ENCODE measurements around the gene DNAJB9. TPM values are rescaled to one million over a fixed set of nuclear protein-coding genes. Genes with fewer than 3 reads are reported as not detected.

DNAJB9 gene
- total RNA-seq, 2 experiments from 2014 or later: 8.2 TPM

- Mint-ChIP-seq H3K27ac (no peak overlapping the region), H3K4me1 (ENCODE audit: low read depth) (no peaks in the 10 kb centered on the region), H3K9me3 (no peaks in the 10 kb centered on the region), H3K4me3 (no peak overlapping the region), H3K36me3 (ENCODE audit: low read depth) (no peaks in the 10 kb centered on the region), H3K27me3 (ENCODE audit: low read depth) (no peaks in the 10 kb centered on the region)
- CTCF ChIA-PET: interaction anchor here (1.4 kb wide), 1 partner anchor 9 kb away, joined by 4 read pairs; no protein-coding TSS in a partner anchor
- DNase-seq: no peak
- intact Hi-C loops (cut with micrococcal nuclease): no loop called here
Measured at GRCh38 chr7:108592646-108593201, 23.1 kb downstream of the DNAJB9 start.

- no peaks in the 10 kb centered on the region for H3K9me3 Mint-ChIP-seq
- CTCF ChIA-PET: no interaction called here
- peaks cover 3% of the 10 kb centered on the region for H3K27me3 Mint-ChIP-seq (ENCODE audit: low read depth)
- intact Hi-C loops (cut with micrococcal nuclease): no loop called here
- no peaks in the 10 kb centered on the region for H3K4me1 Mint-ChIP-seq (ENCODE audit: low read depth)
- no peak overlapping the region for H3K4me3 Mint-ChIP-seq
- H3K27ac Mint-ChIP-seq: no peak overlapping the region
- H3K36me3 Mint-ChIP-seq (ENCODE audit: low read depth): no peaks in the 10 kb centered on the region
- no peak for DNase-seq
Measured at GRCh38 chr7:108596560-108596959, 26.9 kb downstream of the DNAJB9 start.

GRCh38 chr7:108598153-108598552 is 28.5 kb downstream of the DNAJB9 start:
- CTCF ChIA-PET: no interaction called here
- H3K4me3 Mint-ChIP-seq: no peak overlapping the region
- no peaks in the 10 kb centered on the region for H3K36me3 Mint-ChIP-seq (ENCODE audit: low read depth)
- no peaks in the 10 kb centered on the region for H3K4me1 Mint-ChIP-seq (ENCODE audit: low read depth)
- no peak overlapping the region for H3K27ac Mint-ChIP-seq
- peaks cover 3% of the 10 kb centered on the region for H3K27me3 Mint-ChIP-seq (ENCODE audit: low read depth)
- no peak for DNase-seq
- intact Hi-C loops (cut with micrococcal nuclease): no loop called here
- no peaks in the 10 kb centered on the region for H3K9me3 Mint-ChIP-seq

- Mint-ChIP-seq H3K4me1 (ENCODE audit: low read depth) (no peaks in the 10 kb centered on the region), H3K27me3 (ENCODE audit: low read depth) (peaks cover 3% of the 10 kb centered on the region), H3K4me3 (no peak overlapping the region), H3K9me3 (no peaks in the 10 kb centered on the region), H3K36me3 (ENCODE audit: low read depth) (no peaks in the 10 kb centered on the region), H3K27ac (no peak overlapping the region)
- intact Hi-C loops (cut with micrococcal nuclease): no loop called here
- CTCF ChIA-PET: no interaction called here
- no peak for DNase-seq
Measured at GRCh38 chr7:108598914-108599580, 29.4 kb downstream of the DNAJB9 start.

GRCh38 chr7:108600399-108600798 is 30.7 kb downstream of the DNAJB9 start:
- CTCF ChIA-PET: interaction anchor here (1.1 kb wide), 1 partner anchor 90 kb away, joined by 3 read pairs; no protein-coding TSS in a partner anchor
- Mint-ChIP-seq H3K9me3 (no peaks in the 10 kb centered on the region), H3K4me1 (ENCODE audit: low read depth) (no peaks in the 10 kb centered on the region), H3K27ac (no peak overlapping the region), H3K36me3 (ENCODE audit: low read depth) (no peaks in the 10 kb centered on the region), H3K27me3 (ENCODE audit: low read depth) (peaks cover 3% of the 10 kb centered on the region), H3K4me3 (no peak overlapping the region)
- intact Hi-C loops (cut with micrococcal nuclease): no loop called here
- no peak for DNase-seq

- H3K4me1 Mint-ChIP-seq (ENCODE audit: low read depth): peaks cover 2% of the 10 kb centered on the region
- CTCF ChIA-PET: no interaction called here
- H3K27ac Mint-ChIP-seq: no peak overlapping the region
- intact Hi-C loops (cut with micrococcal nuclease): no loop called here
- H3K36me3 Mint-ChIP-seq (ENCODE audit: low read depth): no peaks in the 10 kb centered on the region
- H3K4me3 Mint-ChIP-seq: no peak overlapping the region
- H3K27me3 Mint-ChIP-seq (ENCODE audit: low read depth): peaks cover 3% of the 10 kb centered on the region
- H3K9me3 Mint-ChIP-seq: no peaks in the 10 kb centered on the region
- no peak for DNase-seq
Measured at GRCh38 chr7:108603656-108604306, 34.1 kb downstream of the DNAJB9 start.

- Mint-ChIP-seq H3K4me1 (ENCODE audit: low read depth) (peaks cover 2% of the 10 kb centered on the region), H3K36me3 (ENCODE audit: low read depth) (no peaks in the 10 kb centered on the region), H3K4me3 (no peak overlapping the region), H3K9me3 (no peaks in the 10 kb centered on the region), H3K27ac (no peak overlapping the region), H3K27me3 (ENCODE audit: low read depth) (peaks cover 3% of the 10 kb centered on the region)
- CTCF ChIA-PET: interaction anchor here (1.3 kb wide), 1 partner anchor 10 kb away, joined by 3 read pairs; no protein-coding TSS in a partner anchor
- DNase-seq: no peak
- intact Hi-C loops (cut with micrococcal nuclease): no loop called here
Measured at GRCh38 chr7:108604307-108605077, 34.8 kb downstream of the DNAJB9 start.

GRCh38 chr7:108605559-108606201 is 36.0 kb downstream of the DNAJB9 start:
- no peak overlapping the region for H3K4me3 Mint-ChIP-seq
- no peaks in the 10 kb centered on the region for H3K27me3 Mint-ChIP-seq (ENCODE audit: low read depth)
- H3K4me1 Mint-ChIP-seq (ENCODE audit: low read depth): peaks cover 2% of the 10 kb centered on the region
- intact Hi-C loops (cut with micrococcal nuclease): no loop called here
- CTCF ChIA-PET: interaction anchor here (0.5 to 1.3 kb wide), 3 partner anchors 9 to 77 kb away, joined by 3 read pairs; no protein-coding TSS in a partner anchor
- peak overlapping the region; percentile 5 for H3K27ac Mint-ChIP-seq
- DNase-seq: no peak
- no peaks in the 10 kb centered on the region for H3K36me3 Mint-ChIP-seq (ENCODE audit: low read depth)
- H3K9me3 Mint-ChIP-seq: no peaks in the 10 kb centered on the region

- intact Hi-C loops (cut with micrococcal nuclease): loop anchor here (10.0 kb wide), 2 partner anchors 1235 to 1475 kb away; no protein-coding TSS in a partner anchor
- CTCF ChIA-PET: no interaction called here
Measured at GRCh38 chr7:108609643-108610042, 40.0 kb downstream of the DNAJB9 start.

GRCh38 chr7:108611268-108611667 is 41.6 kb downstream of the DNAJB9 start:
- CTCF ChIA-PET: no interaction called here
- H3K36me3 Mint-ChIP-seq (ENCODE audit: low read depth): no peaks in the 10 kb centered on the region
- no peak overlapping the region for H3K27ac Mint-ChIP-seq
- no peaks in the 10 kb centered on the region for H3K27me3 Mint-ChIP-seq (ENCODE audit: low read depth)
- intact Hi-C loops (cut with micrococcal nuclease): loop anchor here (10.0 kb wide), 2 partner anchors 1234 to 1474 kb away; no protein-coding TSS in a partner anchor
- no peaks in the 10 kb centered on the region for H3K9me3 Mint-ChIP-seq
- no peak overlapping the region for H3K4me3 Mint-ChIP-seq
- no peaks in the 10 kb centered on the region for H3K4me1 Mint-ChIP-seq (ENCODE audit: low read depth)
- DNase-seq: no peak

More at GRCh38 chr7:108609643-108610042, 40.0 kb downstream of the DNAJB9 start:
- no peaks in the 10 kb centered on the region for H3K9me3 Mint-ChIP-seq
- no peak overlapping the region for H3K4me3 Mint-ChIP-seq
- H3K4me1 Mint-ChIP-seq (ENCODE audit: low read depth): peaks cover 2% of the 10 kb centered on the region
- H3K36me3 Mint-ChIP-seq (ENCODE audit: low read depth): no peaks in the 10 kb centered on the region
- no peaks in the 10 kb centered on the region for H3K27me3 Mint-ChIP-seq (ENCODE audit: low read depth)
- no peak for DNase-seq
- no peak overlapping the region for H3K27ac Mint-ChIP-seq

GRCh38 chr7:108613147-108613948 is 43.7 kb downstream of the DNAJB9 start:
- Mint-ChIP-seq H3K4me3 (no peak overlapping the region), H3K9me3 (no peaks in the 10 kb centered on the region), H3K27ac (no peak overlapping the region), H3K27me3 (ENCODE audit: low read depth) (no peaks in the 10 kb centered on the region), H3K36me3 (ENCODE audit: low read depth) (no peaks in the 10 kb centered on the region), H3K4me1 (ENCODE audit: low read depth) (no peaks in the 10 kb centered on the region)
- intact Hi-C loops (cut with micrococcal nuclease): loop anchor here (2.0 to 10.0 kb wide), 3 partner anchors 261 to 1471 kb away; no protein-coding TSS in a partner anchor
- DNase-seq: no peak
- CTCF ChIA-PET: no interaction called here
